GM10248 (cell line): ENCODE results near the gene RBBP7.
A peak's percentile ranks its signal among the peaks of the same experiment; 100 is the strongest.
"Not testable (repeated sequence)": the region's sequence is repeated elsewhere in the genome, so short reads cannot be mapped to it uniquely, and the experiment has no call there.

Experiments used
- CTCF ChIA-PET: fragments of 300-600 bp; sonication (Branson Sonifier 250); formaldehyde crosslinking; extraction: SDS; loops from one replicate; lab custom pipeline; 2021; ENCODE audit warnings: antibody characterized with exemption; lab: Yijun Ruan, JAX
- POLR2A ChIA-PET: fragments of 350-650 bp; sonication (Branson Sonifier 250); formaldehyde crosslinking; extraction: SDS; loops from one replicate; lab custom pipeline; 2020; ENCODE audit warnings: antibody characterized with exemption; lab: Yijun Ruan, JAX
- DNase-seq: peaks from one replicate; pipeline ENCODE4 v3.0.0; 2012; ENCODE audit errors: extremely low spot score
- TF ChIP-seq, protein P1 (sequence below): IDR thresholded peaks from 2 replicates; pipeline ENCODE4 v1.5.1; 2012; ENCODE audit warnings: mild to moderate bottlenecking, low read depth; ENCODE audit errors: extremely low read depth, missing control alignments, control extremely low read depth

The RBBP7 gene

DNA sequence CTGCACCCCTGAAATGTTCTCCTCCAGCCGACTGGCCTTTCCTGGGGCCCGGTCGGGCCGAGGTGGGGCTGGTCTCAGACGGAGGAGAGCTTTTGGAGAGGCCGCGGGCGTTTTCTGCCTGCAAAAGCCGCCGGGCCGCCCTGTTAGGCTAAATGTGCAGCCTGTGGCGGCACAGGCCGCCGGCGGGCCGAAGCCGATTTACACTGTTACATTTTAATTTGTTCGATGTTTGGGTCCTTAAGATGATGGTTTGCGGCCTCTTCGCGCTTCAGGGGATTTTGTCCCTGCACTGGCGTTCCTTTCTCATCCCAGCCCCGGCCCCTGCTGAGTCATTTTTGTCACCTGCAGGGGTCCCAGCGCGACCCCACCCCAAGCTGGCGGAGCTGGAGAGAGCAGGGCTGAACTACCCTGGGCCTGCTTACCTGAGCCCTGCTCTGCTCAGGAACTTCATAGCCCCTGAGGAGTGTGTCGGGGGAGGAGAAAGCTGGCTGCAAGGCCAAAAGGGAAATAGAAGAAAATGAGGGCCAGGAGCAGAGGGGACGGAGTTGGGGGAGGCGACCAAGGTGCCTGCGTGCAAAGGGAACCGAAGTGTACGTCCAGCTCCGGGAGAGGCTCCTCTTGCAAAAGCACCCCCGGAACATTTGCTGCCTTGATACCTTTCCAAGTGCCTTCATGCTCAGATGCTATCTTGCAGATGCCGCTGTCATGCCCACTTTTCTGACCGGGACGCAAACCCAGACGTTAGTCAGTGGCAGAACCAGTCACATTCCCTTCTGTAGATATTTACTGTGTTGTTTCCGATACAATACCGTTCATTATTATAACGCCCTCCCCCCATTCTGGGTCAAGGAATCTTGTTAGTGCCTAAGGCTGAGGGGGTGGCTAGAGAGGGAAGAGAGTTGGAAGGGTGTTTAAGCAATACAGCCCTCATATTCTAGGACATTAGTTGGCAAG is 977 bp upstream of the RBBP7 start:
- DNase-seq: no peak
- ChIA-PET CTCF (interaction anchor here (5.1 kb wide), 1 partner anchor 13 kb away, joined by 45 read pairs; no protein-coding TSS in a partner anchor), POLR2A (interaction anchor here (0.9 kb wide), 1 partner anchor 16 kb away, joined by 3 read pairs; no protein-coding TSS in a partner anchor)
- TF ChIP-seq, protein P1, sequence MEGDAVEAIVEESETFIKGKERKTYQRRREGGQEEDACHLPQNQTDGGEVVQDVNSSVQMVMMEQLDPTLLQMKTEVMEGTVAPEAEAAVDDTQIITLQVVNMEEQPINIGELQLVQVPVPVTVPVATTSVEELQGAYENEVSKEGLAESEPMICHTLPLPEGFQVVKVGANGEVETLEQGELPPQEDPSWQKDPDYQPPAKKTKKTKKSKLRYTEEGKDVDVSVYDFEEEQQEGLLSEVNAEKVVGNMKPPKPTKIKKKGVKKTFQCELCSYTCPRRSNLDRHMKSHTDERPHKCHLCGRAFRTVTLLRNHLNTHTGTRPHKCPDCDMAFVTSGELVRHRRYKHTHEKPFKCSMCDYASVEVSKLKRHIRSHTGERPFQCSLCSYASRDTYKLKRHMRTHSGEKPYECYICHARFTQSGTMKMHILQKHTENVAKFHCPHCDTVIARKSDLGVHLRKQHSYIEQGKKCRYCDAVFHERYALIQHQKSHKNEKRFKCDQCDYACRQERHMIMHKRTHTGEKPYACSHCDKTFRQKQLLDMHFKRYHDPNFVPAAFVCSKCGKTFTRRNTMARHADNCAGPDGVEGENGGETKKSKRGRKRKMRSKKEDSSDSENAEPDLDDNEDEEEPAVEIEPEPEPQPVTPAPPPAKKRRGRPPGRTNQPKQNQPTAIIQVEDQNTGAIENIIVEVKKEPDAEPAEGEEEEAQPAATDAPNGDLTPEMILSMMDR: no peak

DNA sequence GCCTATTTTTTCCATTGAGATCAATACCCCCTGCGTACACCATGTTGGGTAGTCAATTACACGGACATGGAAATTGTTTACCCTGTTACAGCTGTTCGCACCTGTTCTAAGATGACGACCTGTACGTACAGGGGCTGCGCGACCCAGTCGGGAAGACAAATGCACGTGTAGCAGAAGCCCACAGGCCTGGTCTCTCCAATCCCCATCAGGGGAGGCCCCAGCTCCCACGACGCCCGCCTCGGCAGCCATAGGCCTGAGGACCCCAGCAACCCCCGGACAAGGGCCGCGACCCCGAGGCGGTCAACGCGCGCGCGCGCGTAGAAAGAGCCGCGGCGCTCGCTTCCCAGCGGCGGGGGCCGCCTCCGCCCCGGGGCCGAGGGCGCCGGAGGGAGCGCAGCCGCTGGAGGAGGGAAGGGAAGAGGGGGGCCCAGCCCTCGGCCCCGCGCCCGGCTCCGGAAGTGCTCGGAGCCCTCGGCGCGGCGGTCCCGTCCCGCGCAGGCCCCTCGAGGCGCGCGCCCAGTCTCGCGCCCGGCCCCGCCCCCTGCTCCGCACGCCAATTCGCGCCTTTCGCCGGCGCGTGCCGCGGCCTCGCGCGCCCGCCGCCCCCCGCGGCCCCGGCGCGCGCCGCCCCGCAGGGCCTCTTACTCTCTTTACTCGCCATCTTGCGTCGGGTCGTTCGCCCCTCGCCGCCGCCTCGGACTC is 618 bp downstream of the RBBP7 start:
- ChIA-PET CTCF (no interaction called here), POLR2A (no interaction called here)
- TF ChIP-seq, protein P1: no peak
- DNase-seq: peak; percentile 57

DNA sequence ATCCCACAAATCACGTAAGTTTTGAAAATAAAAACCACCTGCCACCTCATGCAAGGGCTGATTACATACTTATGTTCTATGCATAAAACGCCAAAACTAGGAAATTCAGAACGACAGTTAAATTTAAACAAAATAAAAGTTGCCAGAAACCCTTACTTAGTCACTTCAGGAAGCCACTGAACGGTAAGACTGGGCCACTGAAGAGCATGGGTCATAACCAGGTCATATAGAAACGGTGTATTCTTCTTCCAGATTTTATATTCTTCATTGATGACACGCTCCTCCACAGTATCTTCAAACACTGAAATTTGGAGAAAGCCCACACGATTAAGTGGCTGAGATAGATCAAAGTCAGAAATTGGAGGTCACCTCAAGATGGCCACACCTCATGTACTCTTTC is 1.2 kb downstream of the RBBP7 start:
- CTCF ChIA-PET: no interaction called here
- POLR2A ChIA-PET: no interaction called here
- TF ChIP-seq, protein P1: no peak
- DNase-seq: no peak

DNA sequence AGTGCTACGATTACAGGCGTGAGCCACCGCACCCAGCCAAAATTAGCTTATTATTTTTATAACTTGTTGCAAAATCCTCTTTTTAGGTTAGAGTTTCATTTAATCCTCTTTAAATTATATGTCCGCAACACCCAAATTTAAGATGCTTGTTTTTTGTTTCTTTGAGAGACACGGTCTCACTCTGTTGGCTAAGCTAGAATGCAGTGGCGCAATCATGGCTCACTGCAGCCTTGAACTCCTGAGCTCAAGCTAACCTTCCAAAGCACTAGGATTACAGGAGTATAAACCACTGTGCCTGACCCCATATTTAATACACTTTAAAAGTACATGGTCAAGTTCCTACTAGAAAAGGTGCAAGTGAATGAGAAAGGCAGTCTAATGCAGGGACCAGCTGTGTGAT is 2.2 kb downstream of the RBBP7 start:
- no peak for DNase-seq
- TF ChIP-seq, protein P1: no peak
- ChIA-PET CTCF (interaction anchor here (1.5 kb wide), 1 partner anchor 15 kb away, joined by 8 read pairs; no protein-coding TSS in a partner anchor), POLR2A (no interaction called here)

DNA sequence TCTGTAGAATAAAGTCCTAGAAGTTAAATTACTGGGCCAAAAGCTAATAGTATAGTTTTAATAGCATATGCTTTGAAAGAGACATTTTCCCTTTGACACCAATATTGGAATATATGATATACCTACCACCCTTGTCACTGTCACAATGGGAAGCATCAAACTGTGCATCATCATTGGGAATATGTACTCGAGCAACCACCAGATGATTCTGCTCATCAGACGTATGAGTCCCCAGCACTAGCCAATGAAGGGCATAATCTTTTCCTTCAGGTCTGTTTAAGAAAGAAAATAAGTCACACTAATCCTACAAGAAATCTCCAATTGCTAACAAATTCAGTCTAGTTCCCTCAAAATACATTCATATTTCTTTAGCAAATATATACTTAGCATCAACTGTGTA is 7.3 kb downstream of the RBBP7 start:
- ChIA-PET CTCF (no interaction called here), POLR2A (no interaction called here)
- TF ChIP-seq, protein P1: no peak
- DNase-seq: no peak

DNA sequence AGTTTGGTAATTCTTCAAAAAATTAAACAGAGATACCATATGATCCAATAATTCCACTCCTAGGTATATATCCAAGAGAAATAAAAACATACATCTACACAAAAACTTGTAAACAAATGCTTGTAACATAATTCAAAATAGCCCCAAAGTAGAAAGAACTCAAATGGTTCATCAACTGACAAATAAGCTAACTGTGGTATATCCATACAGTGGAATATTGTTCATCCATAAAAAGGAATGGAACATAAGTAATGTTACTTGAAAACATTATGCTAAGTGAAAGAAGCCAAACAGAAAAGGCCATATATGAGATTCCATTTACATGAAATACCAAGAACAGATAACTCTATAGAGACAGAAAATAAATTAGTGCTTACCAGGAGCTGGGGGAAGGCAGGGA is 13.4 kb downstream of the RBBP7 start:
- CTCF ChIA-PET: interaction anchor here (2.1 kb wide), 1 partner anchor 26 kb away, joined by 4 read pairs; no protein-coding TSS in a partner anchor
- no peak for DNase-seq
- POLR2A ChIA-PET: no interaction called here
- TF ChIP-seq, protein P1: no peak

DNA sequence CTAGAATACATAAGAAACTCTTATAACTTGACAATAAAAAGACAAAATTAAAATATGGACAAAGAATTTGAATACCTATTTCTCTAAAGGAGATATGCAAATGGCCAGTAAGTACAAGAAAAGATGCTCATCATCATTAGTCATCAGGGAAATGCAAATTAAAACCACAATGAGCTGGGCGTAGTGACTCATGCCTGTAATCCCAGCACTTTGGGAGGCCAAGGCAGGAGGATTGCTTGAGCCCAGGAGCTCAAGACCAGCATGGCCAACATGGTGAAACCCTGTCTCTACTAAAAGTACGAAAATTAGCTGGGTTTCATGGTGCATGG is 14.1 kb downstream of the RBBP7 start:
- POLR2A ChIA-PET, DNase-seq: not testable (repeated sequence)
- CTCF ChIA-PET: interaction anchor here (2.1 kb wide), 1 partner anchor 27 kb away, joined by 4 read pairs; no protein-coding TSS in a partner anchor
